Gastroesophageal sphincter (tissue), 3 donors: ENCODE measurements around the gene CCDC170.

ENCODE experiments used
- CTCF ChIP-seq, 4 experiments: fragments of 200-600 bp in 2 of 4; fragments of 450-650 bp in 2 of 4; sonication (generic) in 1 of 4; IDR thresholded peaks; one replicate each; pipeline ENCODE4 v1.5.1; 2017 to 2019; ENCODE audit warnings: antibody characterized with exemption in 4 of 4, mild to moderate bottlenecking in 2 of 4, moderate library complexity in 2 of 4
- EP300 ChIP-seq: sonication (generic); formaldehyde crosslinking; IDR thresholded peaks from one replicate; pipeline ENCODE4 v1.6.1; 2017; ENCODE audit warnings: antibody characterized with exemption, mild to moderate bottlenecking
- POLR2A ChIP-seq, 2 donors: fragments of 450-650 bp; IDR thresholded peaks; one replicate each; pipeline ENCODE4 v1.6.1; 2017; ENCODE audit warnings: antibody characterized with exemption in 2 of 2, mild to moderate bottlenecking in 2 of 2, moderate library complexity in 1 of 2
- POLR2AphosphoS5 ChIP-seq: sonication (generic); formaldehyde crosslinking; IDR thresholded peaks from one replicate; pipeline ENCODE4 v1.6.1; 2017; ENCODE audit warnings: antibody characterized with exemption

- no peak for TF ChIP-seq CTCF (IDR thresholded peaks at IDR 0.05)
- TF ChIP-seq POLR2A (IDR thresholded peaks at IDR 0.05) = no peak
- TF ChIP-seq POLR2AphosphoS5 = no peak
- no peak for TF ChIP-seq EP300
Measured at GRCh38 chr6:151617539-151617938, 123.7 kb downstream of the CCDC170 start.
